Naive thymus-derived CD4-positive, alpha-beta T cell (primary cell): ENCODE data around the gene WFDC6. TPM values are rescaled to one million over a fixed set of nuclear protein-coding genes. Genes with fewer than 3 reads are reported as not detected.

ENCODE experiments used
- ATAC-seq: fragments of 150-1000 bp; cut with Tn5 transposase; 2 replicates; pipeline ENCODE4 v1.10.0; 2021; ENCODE audit warnings: mild to moderate bottlenecking, moderate library complexity
- CTCF ChIA-PET: fragments of 350-600 bp; sonication (Branson Sonifier 250); formaldehyde crosslinking; loops from one replicate; lab custom pipeline; 2021; ENCODE audit warnings: antibody characterized with exemption; lab: Charles Lee
- POLR2A ChIA-PET: fragments of 350-600 bp; sonication (Branson Sonifier 250); formaldehyde crosslinking; loops from one replicate; lab custom pipeline; 2021; ENCODE audit warnings: antibody characterized with exemption, inconsistent platforms; lab: Charles Lee
- DNase-seq, 9 donors: peaks; one replicate each; pipeline versions ENCODE4 v3.0.0 to v3.0.0-alpha.2; 2020 to 2022; ENCODE audit warnings: mixed read lengths in 1 of 9
- H3K27ac ChIP-seq: one replicate; pipeline ENCODE4 v1.7.0; 2013; ENCODE audit warnings: mild to moderate bottlenecking, low read depth, low read length, moderate library complexity
- H3K27me3 ChIP-seq, 2 donors: one replicate each; pipeline ENCODE4 v1.7.0; 2013; ENCODE audit warnings: low read length in 2 of 2, mild to moderate bottlenecking in 2 of 2, moderate library complexity in 2 of 2; ENCODE audit not compliant: control insufficient read depth in 2 of 2, insufficient read depth in 2 of 2
- H3K36me3 ChIP-seq, 3 experiments: 1 replicate in 2 of 3; 2 replicates in 1 of 3; pipeline ENCODE4 v1.7.0; 2013; ENCODE audit warnings: low read length in 3 of 3, mild to moderate bottlenecking in 3 of 3, moderate library complexity in 1 of 3; ENCODE audit not compliant: insufficient read depth in 3 of 3, control insufficient read depth in 2 of 3
- H3K4me1 ChIP-seq, 2 donors: one replicate each; pipeline ENCODE4 v1.7.0; 2013; ENCODE audit warnings: low read length in 2 of 2, mild to moderate bottlenecking in 2 of 2, moderate library complexity in 1 of 2; ENCODE audit not compliant: control insufficient read depth in 2 of 2, insufficient read depth in 2 of 2
- H3K4me3 ChIP-seq: 2 replicates; pipeline ENCODE4 v1.7.0; 2013; ENCODE audit warnings: mild to moderate bottlenecking, low read length
- H3K9me3 ChIP-seq, 3 experiments: 1 replicate in 2 of 3; 2 replicates in 1 of 3; pipeline ENCODE4 v1.7.0; 2013; ENCODE audit warnings: low read length in 3 of 3; ENCODE audit not compliant: control insufficient read depth in 2 of 3
- H3K27ac Mint-ChIP-seq, 9 donors: one replicate each; pipeline ENCODE4 v1.8.0; 2020 to 2022; ENCODE audit warnings: mixed read lengths in 9 of 9, mild to moderate bottlenecking in 8 of 9, moderate library complexity in 5 of 9, inconsistent platforms in 2 of 9
- H3K27me3 Mint-ChIP-seq, 5 donors: one replicate each; pipeline ENCODE4 v1.8.0; 2021 to 2022; ENCODE audit warnings: mixed read lengths in 5 of 5, mild to moderate bottlenecking in 1 of 5
- H3K36me3 Mint-ChIP-seq, 5 donors: one replicate each; pipeline ENCODE4 v1.8.0; 2020 to 2022; ENCODE audit warnings: mixed read lengths in 5 of 5, mild to moderate bottlenecking in 3 of 5, inconsistent platforms in 1 of 5
- H3K4me1 Mint-ChIP-seq, 7 donors: one replicate each; pipeline ENCODE4 v1.8.0; 2020 to 2022; ENCODE audit warnings: mixed read lengths in 7 of 7, mild to moderate bottlenecking in 3 of 7, inconsistent platforms in 1 of 7
- H3K4me3 Mint-ChIP-seq, 10 donors: one replicate each; pipeline ENCODE4 v1.8.0; 2020 to 2022; ENCODE audit warnings: mild to moderate bottlenecking in 10 of 10, mixed read lengths in 10 of 10, moderate library complexity in 6 of 10, inconsistent platforms in 2 of 10
- H3K9me3 Mint-ChIP-seq, 11 donors: one replicate each; pipeline ENCODE4 v1.8.0; 2020 to 2022; ENCODE audit warnings: mixed read lengths in 11 of 11, mild to moderate bottlenecking in 4 of 11, inconsistent platforms in 1 of 11, moderate library complexity in 1 of 11
- intact Hi-C, 2 donors: fragments of 100-400 bp; cut with micrococcal nuclease; formaldehyde crosslinking; loops; one replicate each; pipeline ENCODE4 v1.15.1; 2023
- polyA plus RNA-seq, 2 donors: library from polyadenylated mRNA; unstranded; fragments of 300-500 nt; fragmentation: Illumina TruSeq; gene quantifications; one replicate each; pipeline ENCODE4 v1.2.3, GENCODE V29; 2021
- total RNA-seq, 6 experiments: library from RNA in 5 of 6; stranded (reverse) in 5 of 6; gene quantifications; 1 replicate in 5 of 6; 2 replicates in 1 of 6; pipeline ENCODE4 v1.2.3 and lab custom pipeline; 2021 to 2026

Gene WFDC6
- total and polyA plus RNA-seq, 7 experiments from 2014 or later: not detected

DNA sequence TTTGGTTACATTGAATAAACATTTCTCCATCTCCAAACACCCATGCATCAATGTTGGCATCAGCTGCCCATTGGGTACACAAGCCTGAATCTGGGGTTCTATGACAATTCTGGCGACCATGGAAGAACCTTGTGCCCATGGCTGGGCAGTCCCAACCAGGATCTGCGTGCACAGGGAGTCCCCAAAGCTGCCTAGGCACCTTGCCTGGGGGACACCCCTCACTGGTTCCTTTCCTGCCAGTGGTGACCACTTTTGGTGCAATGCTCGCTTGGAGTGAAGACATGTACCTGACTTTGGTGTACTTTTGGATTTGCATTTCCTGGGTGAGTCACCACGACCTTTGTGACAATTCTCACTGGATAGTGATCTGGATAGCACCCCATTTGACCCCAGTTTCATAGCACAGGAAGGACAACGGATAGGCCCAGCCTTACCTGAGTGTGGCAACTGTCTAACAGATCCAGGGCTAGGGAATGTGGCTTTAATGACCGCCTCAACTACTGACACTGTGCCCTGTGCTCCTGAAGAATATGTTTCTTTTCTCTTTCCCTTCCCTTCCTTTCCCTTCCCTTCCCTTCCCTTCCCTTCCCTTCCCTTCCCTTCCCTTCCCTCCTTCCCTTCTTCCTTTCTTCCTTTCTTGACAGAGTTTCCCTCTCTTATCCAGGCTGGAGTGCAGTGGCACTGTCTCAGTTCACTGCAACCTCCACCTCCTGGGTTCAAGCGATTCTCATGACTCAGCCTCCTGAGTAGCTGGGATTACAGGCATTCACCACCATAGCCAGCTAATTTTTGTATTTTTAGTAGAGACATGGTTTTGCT is 31.0 kb downstream of the WFDC6 start:
- H3K27ac Mint-ChIP-seq: no peak overlapping the region
- no peak for DNase-seq
- H3K4me1 Mint-ChIP-seq: peaks cover 0 to 7% (median 0%) of the 10 kb centered on the region in 7 donors
- intact Hi-C loops: no loop called here
- ATAC-seq: no peak
- H3K36me3 Mint-ChIP-seq: no peaks in the 10 kb centered on the region
- Histone ChIP-seq H3K4me3 (no peak overlapping the region), H3K4me1 (no peaks in the 10 kb centered on the region), H3K27me3 (no peaks in the 10 kb centered on the region), H3K9me3 (no peaks in the 10 kb centered on the region), H3K36me3 (no peaks in the 10 kb centered on the region), H3K27ac (no peak overlapping the region)
- peaks cover 20 to 56% (median 36%) of the 10 kb centered on the region in 5 donors for H3K27me3 Mint-ChIP-seq
- H3K9me3 Mint-ChIP-seq: no peaks in the 10 kb centered on the region
- no peak overlapping the region for H3K4me3 Mint-ChIP-seq
- ChIA-PET POLR2A (no interaction called here), CTCF (no interaction called here)

DNA sequence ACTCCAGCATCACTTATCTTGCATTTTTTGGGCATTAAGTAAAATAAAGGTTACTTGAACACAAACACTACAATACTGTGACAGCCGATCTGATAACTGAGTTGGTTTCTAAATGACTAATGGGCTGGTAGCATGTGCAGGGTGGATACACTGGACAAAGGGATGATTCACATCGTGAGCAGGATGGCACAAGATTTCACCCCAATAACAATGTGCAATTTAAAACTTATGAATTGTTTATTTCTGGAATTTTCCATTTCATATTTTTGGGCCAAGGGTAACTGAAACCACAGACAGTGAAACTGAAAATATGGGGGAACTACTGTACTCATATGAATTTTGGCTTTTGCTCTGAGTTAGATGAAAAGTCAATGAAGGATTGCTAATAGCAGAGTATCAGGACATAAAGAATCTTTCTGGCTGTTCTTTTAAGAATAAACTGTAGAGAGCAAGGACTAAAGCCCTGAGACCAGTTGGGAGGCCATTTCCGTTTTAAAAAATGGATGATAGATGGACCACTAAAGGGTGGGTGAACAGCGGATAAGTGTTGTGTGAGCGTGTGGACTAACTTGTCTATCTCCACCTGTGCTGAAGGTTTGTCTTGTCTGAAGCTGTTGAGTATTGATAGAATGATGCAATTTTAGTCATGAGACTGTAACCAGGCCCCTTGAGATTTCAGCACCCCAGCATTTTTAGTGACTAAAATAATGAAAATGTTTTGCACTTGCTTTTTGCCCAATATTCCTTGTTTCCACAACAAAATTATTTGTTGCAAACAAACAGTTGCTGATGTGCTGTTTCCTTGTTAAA is 32.1 kb downstream of the WFDC6 start:
- Histone ChIP-seq H3K36me3 (no peaks in the 10 kb centered on the region), H3K27me3 (no peaks in the 10 kb centered on the region), H3K9me3 (no peaks in the 10 kb centered on the region), H3K4me1 (no peaks in the 10 kb centered on the region), H3K27ac (no peak overlapping the region), H3K4me3 (no peak overlapping the region)
- H3K27me3 Mint-ChIP-seq: peaks cover 21 to 50% (median 25%) of the 10 kb centered on the region in 5 donors
- no peak overlapping the region for H3K4me3 Mint-ChIP-seq
- no peak overlapping the region for H3K27ac Mint-ChIP-seq
- H3K4me1 Mint-ChIP-seq: peaks cover 0 to 7% (median 0%) of the 10 kb centered on the region in 7 donors
- POLR2A ChIA-PET: no interaction called here
- H3K36me3 Mint-ChIP-seq: no peaks in the 10 kb centered on the region
- no peak for ATAC-seq
- intact Hi-C loops: no loop called here
- no peak for DNase-seq
- no peaks in the 10 kb centered on the region for H3K9me3 Mint-ChIP-seq
- CTCF ChIA-PET: no interaction called here

DNA sequence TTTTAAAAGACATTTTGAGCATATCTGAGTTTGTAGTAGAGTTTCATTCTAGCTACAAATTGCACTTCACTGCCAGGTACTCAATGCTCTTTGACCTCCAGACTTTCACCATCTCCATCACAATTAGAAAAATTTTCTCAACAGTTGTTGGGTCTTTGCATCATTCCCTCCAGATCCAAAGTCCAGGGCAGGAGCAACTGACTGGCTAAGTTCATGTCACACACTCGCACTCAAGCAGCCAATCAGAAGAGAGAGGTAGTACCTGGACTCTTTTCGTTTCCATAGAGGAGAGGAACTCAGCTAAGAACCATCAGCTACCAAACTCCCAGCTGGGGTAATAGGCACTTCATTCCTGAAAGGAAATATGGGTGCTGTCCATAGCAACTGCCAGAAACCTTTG is 32.9 kb downstream of the WFDC6 start:
- Histone ChIP-seq H3K4me3 (no peak overlapping the region), H3K4me1 (no peaks in the 10 kb centered on the region), H3K9me3 (no peaks in the 10 kb centered on the region), H3K27me3 (no peaks in the 10 kb centered on the region), H3K36me3 (no peaks in the 10 kb centered on the region), H3K27ac (no peak overlapping the region)
- intact Hi-C loops: no loop called here
- Mint-ChIP-seq H3K36me3 (no peaks in the 10 kb centered on the region), H3K27me3 (peaks cover 20 to 51% (median 29%) of the 10 kb centered on the region in 5 donors), H3K4me3 (no peak overlapping the region), H3K4me1 (peaks cover 0 to 7% (median 0%) of the 10 kb centered on the region in 7 donors), H3K9me3 (no peaks in the 10 kb centered on the region), H3K27ac (no peak overlapping the region)
- ChIA-PET POLR2A (no interaction called here), CTCF (no interaction called here)
- ATAC-seq (no peak), DNase-seq (no peak)

- H3K4me3 Mint-ChIP-seq: no peak overlapping the region
- H3K27ac ChIP-seq: no peak overlapping the region
- H3K4me1 Mint-ChIP-seq: peaks cover 0 to 7% (median 0%) of the 10 kb centered on the region in 7 donors
- intact Hi-C loops: no loop called here
- no peaks in the 10 kb centered on the region for H3K36me3 Mint-ChIP-seq
- H3K27me3 ChIP-seq: no peaks in the 10 kb centered on the region
- no peaks in the 10 kb centered on the region for H3K9me3 ChIP-seq
- no peak overlapping the region for H3K27ac Mint-ChIP-seq
- no peak overlapping the region for H3K4me3 ChIP-seq
- ChIA-PET POLR2A (no interaction called here), CTCF (no interaction called here)
- DNase-seq (no peak), ATAC-seq (no peak)
- H3K36me3 ChIP-seq: no peaks in the 10 kb centered on the region
- H3K9me3 Mint-ChIP-seq: no peaks in the 10 kb centered on the region
- peaks cover 29 to 62% (median 42%) of the 10 kb centered on the region in 5 donors for H3K27me3 Mint-ChIP-seq
- no peaks in the 10 kb centered on the region for H3K4me1 ChIP-seq
Measured at GRCh38 chr20:45503403-45503802, 35.9 kb downstream of the WFDC6 start.

DNA sequence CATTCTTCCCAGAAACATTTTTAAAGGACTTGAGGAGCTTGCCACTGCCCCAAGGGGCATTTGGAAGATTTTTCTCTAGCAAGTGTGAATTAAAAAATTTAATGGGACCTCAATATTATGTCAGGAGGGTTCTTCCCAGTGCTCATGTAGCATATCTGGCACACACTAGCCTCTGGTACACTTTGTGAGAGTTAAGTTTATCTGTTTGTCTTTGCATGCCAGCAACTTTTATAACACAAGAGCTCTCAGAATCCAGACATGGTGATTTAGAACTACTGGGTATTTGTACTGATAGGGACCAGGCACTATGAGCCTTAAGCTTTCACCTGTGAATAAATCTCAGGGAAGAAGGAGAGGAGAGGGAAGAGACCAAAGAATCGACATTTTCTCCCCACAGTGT is 36.7 kb downstream of the WFDC6 start:
- Histone ChIP-seq H3K36me3 (no peaks in the 10 kb centered on the region), H3K9me3 (no peaks in the 10 kb centered on the region), H3K4me3 (no peak overlapping the region), H3K27me3 (no peaks in the 10 kb centered on the region), H3K4me1 (no peaks in the 10 kb centered on the region), H3K27ac (no peak overlapping the region)
- ATAC-seq: no peak
- intact Hi-C loops: no loop called here
- Mint-ChIP-seq H3K27ac (no peak overlapping the region), H3K4me3 (no peak overlapping the region), H3K27me3 (peaks cover 23 to 56% (median 37%) of the 10 kb centered on the region in 5 donors), H3K36me3 (no peaks in the 10 kb centered on the region), H3K9me3 (no peaks in the 10 kb centered on the region), H3K4me1 (peaks cover 0 to 7% (median 0%) of the 10 kb centered on the region in 7 donors)
- no peak for DNase-seq
- CTCF ChIA-PET: no interaction called here
- POLR2A ChIA-PET: no interaction called here

GRCh38 chr20:45501600-45501999 is 37.7 kb downstream of the WFDC6 start:
- no peaks in the 10 kb centered on the region for H3K36me3 Mint-ChIP-seq
- intact Hi-C loops: no loop called here
- H3K4me3 Mint-ChIP-seq: no peak overlapping the region
- no peaks in the 10 kb centered on the region for H3K36me3 ChIP-seq
- POLR2A ChIA-PET: no interaction called here
- no peaks in the 10 kb centered on the region for H3K4me1 ChIP-seq
- DNase-seq (no peak), ATAC-seq (no peak)
- H3K27me3 Mint-ChIP-seq: peaks cover 18 to 49% (median 37%) of the 10 kb centered on the region in 5 donors
- CTCF ChIA-PET: no interaction called here
- H3K9me3 ChIP-seq: no peaks in the 10 kb centered on the region
- H3K27ac ChIP-seq: no peak overlapping the region
- H3K4me1 Mint-ChIP-seq: no peaks in the 10 kb centered on the region
- no peaks in the 10 kb centered on the region for H3K27me3 ChIP-seq
- no peaks in the 10 kb centered on the region for H3K9me3 Mint-ChIP-seq
- no peak overlapping the region for H3K4me3 ChIP-seq
- H3K27ac Mint-ChIP-seq: no peak overlapping the region
